Measurements from ENCODE around the gene NIPAL4. TPM values are rescaled to one million over a fixed set of nuclear protein-coding genes. Genes with fewer than 3 reads are reported as not detected.

Gene NIPAL4
- total RNA-seq, 6 donors from 2014 or later = 0.06 to 0.30 TPM; not detected in 4

- no peaks in the 10 kb centered on the region for H3K36me3 ChIP-seq
- no peaks in the 10 kb centered on the region for H3K27me3 ChIP-seq
- TF ChIP-seq CTCF (IDR thresholded peaks at IDR 0.05) (no peak), POLR2AphosphoS5 (IDR thresholded peaks at IDR 0.05) (no peak), EP300 (IDR thresholded peaks at IDR 0.05) (no peak), POLR2A (IDR thresholded peaks at IDR 0.05) (no peak)
- WGBS, 2 donors = 87 to 91% methylated on average over 7 of the region's 7 CpGs
- no peaks in the 10 kb centered on the region for H3K4me1 ChIP-seq
- no peak for DNase-seq
- no peak overlapping the region for H3K27ac ChIP-seq
- no peaks in the 10 kb centered on the region for H3K9me3 ChIP-seq
- no peak for ATAC-seq (ENCODE audit: low FRiP score in 2 of 2)
- H3K4me3 ChIP-seq = no peak overlapping the region
These were observed 5.7 kb upstream of the NIPAL4 start for GRCh38 chr5:157454273-157454672.

DNA sequence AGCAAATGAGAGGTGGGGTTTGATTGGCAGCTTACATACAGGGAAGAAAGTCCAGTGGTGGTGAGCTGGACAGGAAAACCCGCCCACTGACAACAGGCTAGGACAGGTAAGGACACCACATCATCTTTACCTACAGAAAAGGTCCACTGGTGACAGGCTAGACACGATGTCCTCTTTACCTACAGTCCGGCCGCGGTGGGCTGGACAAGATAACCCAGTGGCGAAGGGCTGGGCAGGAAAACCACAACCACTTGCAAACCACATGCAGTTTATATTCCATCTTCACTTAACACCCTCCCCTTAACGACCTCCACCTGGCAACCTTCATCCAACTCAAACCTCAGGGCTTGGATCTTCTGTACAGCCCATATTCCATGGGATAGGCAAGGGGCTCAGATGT is 5.0 kb upstream of the NIPAL4 start:
- Histone ChIP-seq H3K4me1 (peaks cover 4 to 5% (median 5%) of the 10 kb centered on the region in 4 donors), H3K4me3 (no peak overlapping the region), H3K27me3 (peaks cover 0 to 5% (median 4%) of the 10 kb centered on the region in 4 donors), H3K9me3 (no peaks in the 10 kb centered on the region), H3K27ac (no peak overlapping the region), H3K36me3 (no peaks in the 10 kb centered on the region)
- DNase-seq = no peak
- no peak for ATAC-seq (ENCODE audit: low FRiP score in 2 of 2)
- 64 to 69% methylated on average over 7 of the region's 7 CpGs for WGBS, 2 donors
- TF ChIP-seq EP300 (IDR thresholded peaks at IDR 0.05) (no peak), CTCF (IDR thresholded peaks at IDR 0.05) (no peak), POLR2AphosphoS5 (IDR thresholded peaks at IDR 0.05) (no peak), POLR2A (IDR thresholded peaks at IDR 0.05) (no peak)

DNA sequence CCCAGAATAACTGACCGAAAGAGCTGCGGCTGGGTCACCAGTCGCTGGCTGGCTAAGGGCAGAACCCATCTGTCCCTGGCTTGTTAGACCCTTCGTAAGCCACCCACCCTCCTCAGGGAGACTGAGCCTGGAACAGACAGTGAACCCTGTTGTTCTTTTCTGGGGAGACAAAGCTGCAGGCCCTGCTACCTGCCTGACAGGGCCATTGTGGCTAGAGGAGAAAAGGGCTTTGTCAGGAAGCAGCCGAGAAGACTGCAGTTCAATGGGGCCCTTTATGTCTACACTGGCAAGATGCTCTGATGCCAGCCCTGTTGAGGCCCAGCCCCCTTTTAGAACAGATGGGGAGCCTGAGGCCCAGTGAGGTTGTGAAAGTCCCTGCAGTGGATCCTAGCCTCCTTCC is 3.7 kb upstream of the NIPAL4 start:
- no peak for TF ChIP-seq CTCF (IDR thresholded peaks at IDR 0.05)
- TF ChIP-seq POLR2A (IDR thresholded peaks at IDR 0.05) = no peak
- no peak for TF ChIP-seq POLR2AphosphoS5 (IDR thresholded peaks at IDR 0.05)
- no peak for TF ChIP-seq EP300 (IDR thresholded peaks at IDR 0.05)
- H3K4me3 ChIP-seq = no peak overlapping the region
- no peak overlapping the region for H3K27ac ChIP-seq
- H3K4me1 ChIP-seq = peaks cover 8 to 12% (median 10%) of the 10 kb centered on the region in 4 donors
- H3K36me3 ChIP-seq = no peaks in the 10 kb centered on the region
- no peak for DNase-seq
- H3K9me3 ChIP-seq = no peaks in the 10 kb centered on the region
- peaks cover 0 to 14% (median 7%) of the 10 kb centered on the region in 4 donors for H3K27me3 ChIP-seq
- no peak for ATAC-seq (ENCODE audit: low FRiP score in 2 of 2)
- WGBS, 2 donors = 81 to 88% methylated on average over 3 to 5 of the region's 5 CpGs

- peaks cover 8 to 12% (median 10%) of the 10 kb centered on the region in 4 donors for H3K4me1 ChIP-seq
- peaks cover 0 to 16% (median 7%) of the 10 kb centered on the region in 4 donors for H3K27me3 ChIP-seq
- WGBS, 2 donors = 90 to 92% methylated on average over 5 of the region's 5 CpGs
- H3K36me3 ChIP-seq = no peaks in the 10 kb centered on the region
- no peak overlapping the region for H3K4me3 ChIP-seq
- H3K9me3 ChIP-seq = no peaks in the 10 kb centered on the region
- DNase-seq = no peak
- ATAC-seq (ENCODE audit: low FRiP score in 2 of 2) = no peak
- H3K27ac ChIP-seq = no peak overlapping the region
- TF ChIP-seq POLR2AphosphoS5 (IDR thresholded peaks at IDR 0.05) (no peak), POLR2A (IDR thresholded peaks at IDR 0.05) (no peak)
These were observed 2.6 kb upstream of the NIPAL4 start for GRCh38 chr5:157457391-157457790.

DNA sequence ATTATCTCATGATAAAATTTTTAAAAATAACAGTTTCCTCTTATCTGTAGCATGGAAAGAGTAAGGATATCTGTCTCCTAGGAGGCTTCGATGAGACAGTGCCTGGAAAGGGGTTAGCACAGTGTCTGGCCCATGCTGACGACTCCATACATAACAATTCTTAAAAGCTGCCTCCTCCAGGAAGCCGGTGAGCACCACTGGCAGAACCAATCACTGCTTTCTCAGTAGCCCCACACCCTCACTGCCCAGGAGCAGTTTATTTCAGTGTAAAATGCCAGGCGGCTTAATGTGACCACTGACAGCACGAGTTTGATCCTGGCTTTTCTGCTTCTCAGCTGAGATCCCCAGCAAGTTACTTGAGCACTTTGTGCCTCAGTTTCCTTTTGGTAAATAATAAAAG is 1.2 kb upstream of the NIPAL4 start:
- Histone ChIP-seq H3K4me3 (no peak overlapping the region), H3K4me1 (peaks cover 8 to 12% (median 10%) of the 10 kb centered on the region in 4 donors), H3K27me3 (peaks cover 0 to 16% (median 7%) of the 10 kb centered on the region in 4 donors), H3K9me3 (no peaks in the 10 kb centered on the region), H3K36me3 (no peaks in the 10 kb centered on the region), H3K27ac (no peak overlapping the region)
- 87 to 94% methylated on average over 4 to 5 of the region's 5 CpGs for WGBS, 2 donors
- no peak for ATAC-seq (ENCODE audit: low FRiP score in 2 of 2)
- no peak for DNase-seq
- TF ChIP-seq POLR2A (IDR thresholded peaks at IDR 0.05) (no peak), CTCF (IDR thresholded peaks at IDR 0.05) (no peak), POLR2AphosphoS5 (IDR thresholded peaks at IDR 0.05) (no peak), EP300 (IDR thresholded peaks at IDR 0.05) (no peak)
